Measurements from ENCODE around the gene MESD.
"Not testable (repeated sequence)": the region's sequence is repeated elsewhere in the genome, so short reads cannot be mapped to it uniquely, and the experiment has no call there.

The MESD gene

DNA sequence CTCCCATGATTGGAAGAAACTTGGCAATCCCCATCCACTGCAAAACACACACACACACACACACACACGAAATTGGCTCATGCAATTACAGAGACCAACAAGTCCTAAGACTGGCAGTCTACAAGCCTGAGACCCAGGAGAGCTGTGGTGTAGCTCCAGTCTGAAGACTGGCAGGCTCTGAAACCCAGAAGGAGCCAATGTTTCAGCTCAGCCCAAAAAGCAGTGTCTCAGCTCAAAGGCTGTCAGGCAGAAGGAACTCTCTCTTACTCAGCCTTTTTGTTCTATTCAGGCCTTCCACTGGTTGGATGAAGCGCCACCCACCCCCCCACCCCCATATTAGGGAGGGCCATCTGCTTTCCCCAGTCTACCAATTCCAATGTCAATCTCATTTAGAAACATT, 32.1 kb downstream of the MESD start:
- no peak for DNase-seq

DNA sequence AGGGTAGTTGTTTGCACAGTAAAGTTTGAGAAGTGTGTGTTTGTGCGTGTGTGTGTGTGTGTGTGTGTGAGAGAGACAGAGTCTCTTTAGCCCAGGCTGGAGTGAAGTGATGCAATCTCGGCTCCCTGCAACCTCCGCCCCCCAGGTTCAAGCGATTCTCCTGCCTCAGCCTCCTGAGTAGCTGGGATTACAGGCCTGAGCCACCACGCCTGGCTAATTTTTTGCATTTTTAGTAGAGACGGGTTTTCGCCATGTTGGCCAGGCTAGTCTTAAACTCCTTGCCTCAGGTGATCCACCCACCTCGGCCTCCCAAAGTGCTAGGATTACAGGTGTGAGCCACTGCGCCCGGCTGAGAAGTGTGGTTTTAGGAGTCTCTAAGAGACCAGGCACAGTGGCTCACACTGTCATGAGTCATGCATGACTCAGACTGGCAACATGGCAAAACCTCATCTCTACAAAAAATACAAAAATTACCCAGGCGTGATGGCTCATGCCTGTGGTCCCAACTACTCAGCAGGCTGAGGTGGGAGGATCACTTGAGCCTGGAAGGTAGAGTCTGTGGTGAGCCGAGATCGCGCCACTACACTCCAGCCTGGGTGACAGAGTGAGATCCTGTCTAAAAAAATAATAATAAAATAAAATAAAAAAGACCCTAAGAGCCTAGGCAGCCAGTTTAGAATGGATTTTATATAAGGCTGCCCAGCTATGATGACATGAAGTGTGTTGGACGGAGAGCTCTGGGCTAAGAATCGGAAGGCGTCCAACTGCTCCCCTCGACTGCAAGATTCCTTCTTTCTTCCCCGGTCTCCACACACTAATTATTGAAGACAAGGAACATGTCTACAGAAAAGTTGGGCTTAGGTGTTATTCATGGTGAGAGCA, 33.8 kb downstream of the MESD start:
- DNase-seq = not testable (repeated sequence)

DNA sequence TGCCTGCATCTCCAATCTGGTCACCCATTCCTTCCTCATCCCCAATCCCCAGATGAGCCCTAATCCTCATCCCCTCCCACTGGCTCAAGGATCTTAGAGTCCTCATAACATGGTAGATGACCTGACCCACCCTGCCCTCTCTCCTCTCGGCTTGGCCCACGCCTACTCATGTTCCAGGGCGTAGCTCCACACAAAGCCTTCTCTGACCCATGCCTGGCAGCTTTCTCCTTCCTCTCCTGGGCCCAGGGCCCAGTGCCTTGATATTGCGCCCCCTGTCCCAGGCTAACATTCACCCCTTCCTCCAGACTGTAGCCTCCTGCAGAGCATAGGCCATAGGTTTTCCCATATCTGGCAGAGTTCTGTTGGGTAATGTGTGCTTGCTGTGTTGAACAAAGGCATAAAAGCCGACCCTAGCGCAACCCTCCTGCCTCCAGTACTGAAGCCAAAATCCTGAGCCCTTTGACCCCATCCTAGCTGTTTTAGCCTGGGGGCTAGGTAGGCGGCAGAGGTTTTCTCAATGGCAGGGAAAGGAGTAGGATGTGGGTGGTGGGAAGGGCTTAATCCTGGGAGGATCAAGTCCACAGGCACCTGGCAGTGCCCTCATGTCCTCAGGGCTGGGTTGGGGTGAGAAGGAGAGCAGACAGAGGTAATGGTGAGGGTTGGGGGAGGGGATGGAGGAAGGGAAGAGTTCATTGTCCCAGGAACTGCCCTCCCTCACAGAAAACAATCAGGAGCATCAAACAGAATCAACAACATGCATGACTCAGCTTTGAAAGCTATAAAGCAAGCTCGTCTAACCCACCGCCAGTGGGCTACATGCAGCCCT, 35.5 kb downstream of the MESD start:
- no peak for DNase-seq

DNA sequence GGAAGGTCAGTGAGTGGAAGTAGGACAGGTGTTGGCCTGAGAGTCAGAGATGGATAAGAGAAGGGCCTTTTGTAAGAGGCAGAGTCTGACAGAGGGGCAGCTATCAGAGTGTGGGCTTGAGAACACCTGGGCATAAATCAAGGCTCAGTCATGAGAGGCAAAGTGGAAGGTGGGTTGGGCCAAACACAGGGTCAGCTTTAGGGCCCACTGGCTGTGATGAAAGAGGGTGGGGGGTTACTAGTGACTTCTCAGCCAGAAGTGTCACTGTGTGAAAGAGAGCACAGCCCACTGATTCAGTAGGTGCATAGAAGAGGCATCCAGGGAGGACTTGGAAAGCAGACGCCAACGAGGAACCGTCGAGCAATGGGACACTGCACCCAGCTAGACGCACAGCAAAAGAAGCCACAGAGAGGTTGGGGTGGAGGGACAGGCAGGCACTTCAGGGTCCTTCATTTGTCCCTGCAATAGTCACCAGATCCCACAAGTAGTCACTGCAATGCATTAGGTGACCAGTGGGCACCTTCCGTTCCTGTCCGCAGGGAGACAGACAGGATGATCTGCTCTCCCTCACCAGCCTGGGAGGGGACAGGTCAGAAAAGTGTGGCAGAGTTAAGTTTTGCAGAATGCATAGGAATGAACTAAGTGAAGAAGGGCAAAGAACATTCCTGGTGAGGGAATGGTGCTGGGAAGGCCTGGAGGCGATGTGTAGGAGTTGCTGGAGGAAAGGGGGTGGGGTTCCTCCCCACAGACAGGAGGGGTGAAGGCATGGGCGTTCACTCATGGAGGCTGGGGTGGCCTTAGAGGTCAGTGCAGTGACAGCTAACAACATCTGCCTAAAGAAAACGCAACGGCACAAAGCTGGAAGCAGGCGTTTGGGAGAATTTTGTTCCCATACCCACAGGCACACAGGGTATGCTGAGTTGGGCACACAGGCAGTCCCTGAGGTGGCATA, 36.3 kb downstream of the MESD start:
- no peak for DNase-seq

DNA sequence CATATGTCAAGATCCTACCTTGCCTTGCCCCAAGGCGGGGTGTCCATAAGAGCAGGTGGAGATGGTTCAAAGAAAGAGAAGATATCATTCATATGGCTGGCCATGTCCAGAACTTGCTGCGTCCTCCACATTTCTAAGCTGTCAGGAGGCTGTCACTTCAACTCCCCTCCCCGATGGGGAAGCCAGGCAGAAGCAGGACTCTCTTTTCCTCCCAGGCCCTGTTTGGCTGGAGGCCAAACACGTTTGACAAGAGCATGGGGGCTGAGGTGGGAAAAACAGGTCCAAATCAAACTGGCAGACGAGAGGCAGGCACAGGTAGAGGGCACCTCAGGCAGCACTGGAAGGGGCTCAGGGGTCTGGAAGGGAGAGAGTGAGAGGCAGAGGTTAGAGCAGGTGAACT, 37.7 kb downstream of the MESD start:
- DNase-seq = no peak

DNA sequence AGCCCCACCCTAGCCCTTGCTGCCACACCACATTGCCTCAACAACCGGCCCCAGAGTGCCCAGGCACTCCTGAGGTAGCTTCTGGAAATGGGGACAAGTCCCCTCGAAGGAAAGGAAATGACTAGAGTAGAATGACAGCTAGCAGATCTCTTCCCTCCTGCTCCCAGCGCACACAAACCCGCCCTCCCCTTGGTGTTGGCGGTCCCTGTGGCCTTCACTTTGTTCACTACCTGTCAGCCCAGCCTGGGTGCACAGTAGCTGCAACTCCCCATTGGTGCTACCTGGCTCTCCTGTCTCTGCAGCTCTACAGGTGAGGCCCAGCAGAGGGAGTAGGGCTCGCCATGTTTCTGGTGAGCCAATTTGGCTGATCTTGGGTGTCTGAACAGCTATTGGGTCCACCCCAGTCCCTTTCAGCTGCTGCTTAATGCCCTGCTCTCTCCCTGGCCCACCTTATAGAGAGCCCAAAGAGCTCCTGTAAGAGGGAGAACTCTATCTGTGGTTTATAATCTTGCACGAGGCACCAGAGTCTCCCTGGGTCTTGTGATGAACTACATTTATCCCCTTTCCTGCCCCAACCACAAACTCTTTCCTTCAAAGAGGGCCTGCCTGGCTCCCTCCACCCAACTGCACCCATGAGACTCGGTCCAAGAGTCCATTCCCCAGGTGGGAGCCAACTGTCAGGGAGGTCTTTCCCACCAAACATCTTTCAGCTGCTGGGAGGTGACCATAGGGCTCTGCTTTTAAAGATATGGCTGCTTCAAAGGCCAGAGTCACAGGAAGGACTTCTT, 39.1 kb downstream of the MESD start:
- no peak for DNase-seq

DNA sequence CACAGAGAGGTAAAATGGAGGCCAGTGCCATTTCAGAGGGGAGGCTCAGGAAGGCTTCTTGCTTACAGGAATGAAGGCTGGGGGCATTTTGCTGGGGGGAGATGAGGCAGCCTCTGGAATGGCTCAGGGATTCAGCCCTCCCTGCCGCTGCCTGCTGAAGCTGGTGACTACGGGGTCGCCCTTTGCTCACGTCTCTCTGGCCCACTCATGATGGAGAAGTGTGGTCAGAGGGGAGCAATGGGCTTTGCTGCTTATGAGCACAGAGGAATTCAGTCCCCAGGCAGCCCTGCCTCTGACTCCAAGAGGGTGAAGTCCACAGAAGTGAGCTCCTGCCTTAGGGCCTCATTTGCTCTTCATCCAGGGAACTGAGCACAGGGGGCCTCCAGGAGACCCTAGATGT, 39.9 kb downstream of the MESD start:
- no peak for DNase-seq

DNA sequence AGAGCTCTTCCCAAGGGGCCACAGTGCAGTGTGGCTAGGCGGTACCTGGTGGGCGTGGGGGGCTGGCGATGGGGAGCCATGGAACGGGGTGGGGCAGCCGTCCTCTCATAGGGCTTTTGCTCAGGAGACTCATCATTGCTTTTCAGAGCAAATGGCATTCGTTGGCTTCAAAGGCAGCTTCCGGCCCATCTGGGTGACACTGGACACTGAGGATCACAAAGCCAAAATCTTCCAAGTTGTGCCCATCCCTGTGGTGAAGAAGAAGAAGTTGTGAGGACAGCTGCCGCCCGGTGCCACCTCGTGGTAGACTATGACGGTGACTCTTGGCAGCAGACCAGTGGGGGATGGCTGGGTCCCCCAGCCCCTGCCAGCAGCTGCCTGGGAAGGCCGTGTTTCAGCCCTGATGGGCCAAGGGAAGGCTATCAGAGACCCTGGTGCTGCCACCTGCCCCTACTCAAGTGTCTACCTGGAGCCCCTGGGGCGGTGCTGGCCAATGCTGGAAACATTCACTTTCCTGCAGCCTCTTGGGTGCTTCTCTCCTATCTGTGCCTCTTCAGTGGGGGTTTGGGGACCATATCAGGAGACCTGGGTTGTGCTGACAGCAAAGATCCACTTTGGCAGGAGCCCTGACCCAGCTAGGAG, 40.8 kb downstream of the MESD start:
- DNase-seq = no peak

DNA sequence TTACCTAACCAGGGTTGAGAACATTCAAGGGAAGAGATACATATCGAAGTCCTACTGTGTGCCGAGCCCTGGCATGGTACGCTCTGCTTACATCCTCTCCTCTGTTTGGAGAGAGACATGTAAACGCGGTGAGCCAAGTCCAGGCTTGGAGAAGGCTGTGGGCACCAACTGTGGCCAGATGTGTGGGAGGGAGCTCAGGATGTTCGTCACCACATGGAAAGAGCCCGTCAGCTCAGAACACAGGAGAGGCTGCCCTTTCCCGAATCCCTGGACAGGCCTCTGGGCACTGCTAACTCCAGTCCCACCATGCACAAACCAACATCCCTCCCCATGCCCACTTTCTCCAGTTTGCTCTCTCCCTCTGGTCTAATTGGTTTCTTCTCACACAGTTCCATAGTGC, 43.0 kb downstream of the MESD start:
- no peak for DNase-seq

DNA sequence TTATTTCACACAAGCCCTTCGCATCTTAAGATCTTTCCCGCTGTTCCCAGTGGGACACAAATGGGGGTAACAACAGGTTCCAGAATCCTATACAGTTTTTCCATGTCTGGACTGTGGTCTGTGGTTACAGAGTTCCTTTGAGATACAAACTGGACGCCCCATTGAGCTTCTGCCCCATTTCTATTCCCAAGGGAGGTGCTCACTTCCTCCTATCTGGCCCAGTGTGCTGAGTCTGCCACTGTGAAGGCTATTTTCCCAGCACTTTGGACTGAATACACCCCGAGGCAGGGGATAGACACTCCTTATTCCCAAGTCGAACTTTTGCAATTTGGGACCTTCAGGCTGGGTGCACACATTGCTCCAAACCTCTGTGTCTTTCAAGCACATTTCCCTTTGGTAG, 44.0 kb downstream of the MESD start:
- no peak for DNase-seq

DNA sequence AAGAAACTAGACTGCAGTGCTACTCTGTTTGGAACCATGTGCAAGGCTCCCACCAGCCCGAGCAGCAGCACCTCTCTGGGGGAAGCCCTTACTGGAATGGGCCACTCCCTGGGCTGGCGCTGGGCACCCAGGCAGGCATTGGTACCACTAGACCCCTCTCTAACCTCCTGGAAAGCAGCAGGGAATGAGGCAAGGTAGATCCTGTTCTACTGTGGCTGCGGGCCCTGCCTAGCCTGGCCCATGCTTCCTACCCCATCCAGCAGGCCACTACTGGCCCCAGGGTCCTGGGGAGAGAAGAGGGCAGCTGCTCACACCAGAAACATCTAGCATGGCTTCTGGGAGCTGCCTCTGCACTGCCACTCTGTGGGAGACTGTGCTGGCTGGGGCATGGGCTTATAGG, 44.8 kb downstream of the MESD start:
- DNase-seq = no peak

DNA sequence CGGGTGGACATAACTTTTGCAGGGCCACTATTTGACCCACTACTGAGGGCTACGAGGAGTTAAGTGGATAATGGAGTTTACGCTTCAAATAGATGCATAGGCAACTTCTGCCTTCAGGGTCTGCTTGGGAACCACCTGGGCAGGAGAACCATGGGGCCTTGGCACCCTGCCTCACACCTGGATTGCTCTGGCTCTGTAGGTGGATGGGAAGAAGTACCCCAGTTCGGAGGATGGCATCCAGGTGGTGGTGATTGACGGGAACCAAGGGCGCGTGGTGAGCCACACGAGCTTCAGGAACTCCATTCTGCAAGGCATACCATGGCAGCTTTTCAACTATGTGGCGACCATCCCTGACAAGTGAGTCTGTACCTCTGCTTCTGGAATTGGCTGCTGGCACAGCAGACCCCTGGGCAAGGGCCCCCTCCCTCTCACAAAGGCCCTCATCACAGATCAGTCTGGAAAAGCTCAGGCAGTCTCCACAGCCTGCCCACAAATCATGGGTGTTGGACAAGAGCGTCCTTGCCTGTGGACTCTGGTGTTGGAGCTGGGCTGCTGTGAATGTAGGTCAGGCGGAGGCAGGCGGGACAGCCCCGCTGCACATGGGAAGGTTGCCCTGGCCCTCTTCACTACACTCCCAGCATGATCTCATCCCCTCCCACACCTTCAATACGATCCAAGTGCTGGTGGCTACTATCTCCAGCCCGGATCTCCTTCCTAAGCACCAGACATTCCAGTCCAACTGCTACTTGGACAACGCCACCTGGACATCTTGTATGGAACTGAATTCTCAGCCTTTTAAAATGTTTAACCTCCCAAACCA, 46.7 kb downstream of the MESD start:
- DNase-seq = no peak

DNA sequence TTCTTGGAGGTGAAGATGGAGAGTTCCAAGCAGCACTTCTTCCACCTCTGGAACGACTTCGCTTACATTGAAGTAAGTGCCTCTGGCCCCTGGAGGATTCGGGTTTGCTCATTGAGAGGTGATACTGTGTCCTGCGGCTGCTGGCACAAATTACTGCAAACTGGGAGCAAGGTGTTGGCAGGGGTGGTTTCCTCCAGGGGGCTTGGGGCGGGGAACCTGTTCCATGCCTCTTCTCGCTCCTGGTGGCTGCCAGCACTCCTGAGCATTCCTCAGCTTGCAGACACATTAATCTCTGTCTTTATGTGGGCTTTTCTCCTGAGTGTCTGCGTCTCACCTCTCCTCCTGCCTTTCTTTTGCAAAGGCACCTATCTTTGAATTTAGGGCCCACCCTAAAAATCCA, 47.4 kb downstream of the MESD start:
- DNase-seq = no peak

DNA sequence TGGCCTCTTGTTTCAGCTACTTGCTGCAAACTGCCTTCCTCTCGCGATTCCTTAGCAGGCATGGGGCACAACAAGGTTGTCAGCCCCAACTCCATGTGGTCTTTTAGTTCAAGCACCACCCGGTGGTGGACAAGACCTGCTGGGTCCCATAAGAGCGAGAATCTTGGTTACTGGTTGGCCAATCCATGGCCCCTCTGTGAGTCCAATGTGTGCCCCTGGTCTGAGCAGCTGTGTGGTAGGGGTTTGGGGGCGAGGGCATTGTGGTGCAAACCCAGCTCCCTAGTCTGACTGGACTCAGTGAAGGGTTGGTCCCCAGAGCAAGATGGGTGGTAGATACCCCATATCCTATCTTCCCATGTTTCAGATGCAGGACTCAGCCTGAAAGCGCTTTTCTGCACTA, 48.8 kb downstream of the MESD start:
- no peak for DNase-seq

DNA sequence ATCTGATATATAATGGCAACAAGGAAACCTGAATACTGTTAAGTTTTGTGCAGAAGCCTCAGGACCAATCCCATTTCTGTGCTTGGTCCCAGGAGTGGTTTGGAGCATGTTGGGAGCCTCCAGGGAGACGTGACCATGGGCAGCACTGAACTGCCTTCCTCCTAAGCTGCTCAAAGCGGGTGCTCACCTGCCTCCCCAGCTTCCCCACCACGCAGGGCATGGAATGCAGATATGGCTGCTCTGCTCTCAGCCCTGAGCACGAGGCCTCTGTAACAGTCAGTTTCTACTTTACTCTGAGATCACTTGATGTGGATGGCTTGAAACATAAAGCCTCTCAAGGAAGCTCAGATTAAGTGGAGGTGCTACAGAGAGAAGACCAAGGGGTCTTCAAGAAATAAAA, 49.3 kb downstream of the MESD start:
- DNase-seq = no peak

DNA sequence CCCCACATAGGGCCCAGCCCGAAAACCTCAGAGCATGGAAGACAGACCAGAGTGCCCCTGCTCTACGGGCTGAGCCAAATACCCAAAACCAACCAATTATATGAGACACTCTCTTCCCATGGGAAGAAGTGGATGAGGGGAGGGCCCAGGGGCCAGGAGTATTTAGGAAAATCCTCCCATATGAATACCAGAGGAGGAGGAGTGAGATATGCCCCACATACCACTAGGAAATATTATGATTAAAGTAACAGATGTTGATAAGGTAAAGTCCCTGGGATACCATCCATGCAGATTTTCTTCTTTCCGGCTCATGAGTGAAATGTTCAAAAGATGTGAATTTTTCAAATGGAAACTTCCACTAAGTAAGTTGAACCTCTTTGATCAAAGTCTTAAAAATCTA, 50.4 kb downstream of the MESD start:
- no peak for DNase-seq

DNA sequence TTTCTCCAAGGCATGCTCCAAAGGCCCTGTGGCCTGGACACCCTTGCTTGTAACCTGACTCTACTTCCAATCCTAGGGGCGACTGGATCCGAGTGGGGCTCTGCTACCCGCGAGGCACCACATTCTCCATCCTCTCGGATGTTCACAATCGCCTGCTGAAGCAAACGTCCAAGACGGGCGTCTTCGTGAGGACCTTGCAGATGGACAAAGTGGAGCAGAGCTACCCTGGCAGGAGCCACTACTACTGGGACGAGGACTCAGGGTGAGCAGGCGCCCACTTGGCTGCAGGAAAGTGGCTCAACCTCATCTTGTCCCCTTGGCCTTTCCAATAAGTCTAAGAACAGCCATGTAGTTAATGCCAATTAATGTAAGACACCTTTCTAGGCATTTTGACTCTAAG, 51.9 kb downstream of the MESD start:
- no peak for DNase-seq

DNA sequence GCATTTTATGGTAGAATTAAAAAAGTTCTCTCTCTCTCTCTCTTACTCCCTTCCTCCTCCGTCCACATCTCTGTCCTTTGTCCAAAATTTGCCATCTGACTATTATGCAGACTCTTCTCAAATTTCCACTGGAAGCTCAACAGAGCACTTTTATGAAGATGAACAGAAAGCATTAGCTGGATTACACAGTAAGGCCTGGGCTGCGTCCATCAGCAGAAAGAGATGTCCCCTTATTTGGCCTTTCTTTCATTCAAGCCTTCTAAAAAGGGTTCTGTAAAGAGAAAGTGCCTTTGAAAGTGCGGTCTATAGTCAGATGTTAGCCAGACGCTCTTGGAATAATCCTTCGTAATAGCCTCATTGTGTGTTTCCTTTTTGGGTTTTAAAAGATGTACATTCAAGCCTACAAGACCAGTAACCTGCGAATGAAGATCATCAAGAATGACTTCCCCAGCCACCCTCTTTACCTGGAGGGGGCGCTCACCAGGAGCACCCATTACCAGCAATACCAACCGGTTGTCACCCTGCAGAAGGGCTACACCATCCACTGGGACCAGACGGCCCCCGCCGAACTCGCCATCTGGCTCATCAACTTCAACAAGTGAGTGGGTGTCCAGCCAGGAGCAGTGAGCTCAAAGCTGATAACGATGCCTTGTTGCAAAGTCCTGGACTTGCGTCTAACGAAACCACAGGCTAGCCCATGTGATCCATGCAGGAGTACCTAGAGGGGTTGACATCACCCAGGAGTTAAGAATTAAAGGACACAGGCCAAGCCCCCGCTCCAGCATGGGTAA, 53.1 kb downstream of the MESD start:
- DNase-seq = no peak

DNA sequence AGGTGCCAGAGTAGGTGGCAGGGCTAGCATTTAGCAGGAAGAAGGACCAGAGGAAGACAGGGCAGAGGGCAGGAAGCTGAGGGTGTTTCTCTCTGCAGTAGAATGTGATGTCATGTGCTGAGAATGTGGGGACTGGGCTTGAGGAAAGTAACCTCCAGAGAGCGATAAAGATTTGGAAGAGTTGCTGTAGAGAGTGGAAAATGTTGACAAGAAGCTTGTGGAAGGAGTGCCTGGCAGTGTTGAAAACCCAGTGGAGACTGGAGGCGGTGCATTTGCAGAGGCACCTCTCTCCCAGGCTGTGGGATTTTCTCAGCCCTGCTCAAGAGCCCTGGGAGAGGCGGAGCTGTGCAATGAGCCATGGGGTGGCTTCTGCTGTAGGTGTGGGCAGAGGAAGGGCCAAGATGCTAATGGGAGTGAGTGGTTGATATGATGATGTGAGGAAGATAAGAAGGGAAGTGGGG, 54.8 kb downstream of the MESD start:
- DNase-seq = no peak

DNA sequence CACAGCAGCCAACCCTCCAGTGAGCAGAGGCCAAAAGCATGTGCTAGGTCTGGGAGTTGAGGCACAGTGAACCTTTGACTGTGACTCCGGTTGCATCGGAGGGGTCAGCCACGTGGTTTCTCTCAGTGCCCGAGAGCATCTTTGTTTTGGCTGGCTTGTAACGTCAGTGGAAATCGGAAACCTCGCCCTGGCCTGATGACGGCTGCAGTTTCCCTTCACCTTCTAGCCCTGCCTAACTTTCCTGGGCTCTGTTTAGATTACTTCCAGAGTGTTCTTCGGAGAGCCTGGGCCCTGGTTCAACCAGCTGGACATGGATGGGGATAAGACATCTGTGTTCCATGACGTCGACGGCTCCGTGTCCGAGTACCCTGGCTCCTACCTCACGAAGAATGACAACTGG, 56.6 kb downstream of the MESD start:
- no peak for DNase-seq

All from SHP77 treated with DMSO at 0.1 percent for 48 hours (cell line).